Measurements from ENCODE around the gene DMRT3.
"Not testable (repeated sequence)": the region's sequence is repeated elsewhere in the genome, so short reads cannot be mapped to it uniquely, and the experiment has no call there.

DMRT3 gene

DNA sequence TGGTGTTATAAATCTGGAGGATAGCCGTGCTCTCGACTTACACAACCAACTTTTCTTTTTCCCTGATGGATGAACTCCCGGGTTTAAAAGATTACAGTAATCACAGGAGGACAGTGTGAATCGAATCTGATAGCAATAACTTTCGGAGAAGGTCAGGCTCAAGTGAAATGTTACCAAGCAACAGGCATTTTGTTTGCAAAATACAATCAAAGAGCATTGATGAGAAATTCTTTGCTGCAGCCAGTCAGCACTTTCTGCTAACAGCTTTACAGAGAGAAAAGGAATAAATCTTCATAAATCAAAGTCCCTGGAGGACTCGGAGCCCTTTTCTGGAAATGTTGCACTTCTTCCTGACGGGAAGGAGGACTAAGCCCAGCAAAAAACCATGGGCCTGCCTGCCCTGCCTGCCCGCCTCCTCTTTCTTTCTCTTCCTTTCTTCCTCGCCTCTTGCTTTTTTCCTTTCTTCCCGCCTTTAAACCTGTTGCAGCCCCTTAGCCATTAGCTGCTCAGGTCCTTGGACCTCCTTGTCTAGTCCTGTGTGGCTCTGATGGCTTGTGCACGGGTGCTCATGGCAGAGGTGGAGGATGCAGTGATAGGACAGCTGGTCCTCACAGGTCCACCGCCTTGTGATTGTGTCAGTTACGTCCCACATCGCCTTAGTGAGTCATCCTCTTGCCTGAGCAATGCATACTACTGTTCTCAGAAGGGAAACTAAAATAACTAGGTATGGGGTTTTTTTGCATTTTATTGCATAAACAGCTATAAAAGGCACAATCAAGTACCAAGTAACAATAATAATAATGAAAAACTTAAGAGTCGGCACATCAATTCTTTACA, 6.2 kb downstream of the DMRT3 start:
- H3K4me3 ChIP-seq (ENCODE audit: insufficient read length, low read depth), result no peak overlapping the region
- H3K9ac ChIP-seq (ENCODE audit: insufficient read length, low read depth), result no peak overlapping the region
- H3K4me1 ChIP-seq (ENCODE audit: insufficient read depth, insufficient read length), result no peaks in the 10 kb centered on the region
- H3K27me3 ChIP-seq (ENCODE audit: insufficient read depth, insufficient read length), result peaks cover 48% of the 10 kb centered on the region
- no peak for DNase-seq (ENCODE audit: low read depth, low spot score)
- no peak for TF ChIP-seq ZNF274 (IDR thresholded peaks at IDR 0.05; ENCODE audit: low read depth, low read length)
- TF ChIP-seq SUZ12 (IDR thresholded peaks at IDR 0.05; ENCODE audit: extremely low read depth, insufficient read depth, insufficient read length), result no peak
- TF ChIP-seq YY1 (IDR thresholded peaks at IDR 0.05; ENCODE audit: insufficient read depth, insufficient read length), result no peak
- peaks cover 4% of the 10 kb centered on the region; the same call in 1 of the 2 replicates for H3K9me3 ChIP-seq (ENCODE audit: insufficient read depth, low read length)
- H3K36me3 ChIP-seq (ENCODE audit: insufficient read depth, insufficient read length, low read length), result no peaks in the 10 kb centered on the region

DNA sequence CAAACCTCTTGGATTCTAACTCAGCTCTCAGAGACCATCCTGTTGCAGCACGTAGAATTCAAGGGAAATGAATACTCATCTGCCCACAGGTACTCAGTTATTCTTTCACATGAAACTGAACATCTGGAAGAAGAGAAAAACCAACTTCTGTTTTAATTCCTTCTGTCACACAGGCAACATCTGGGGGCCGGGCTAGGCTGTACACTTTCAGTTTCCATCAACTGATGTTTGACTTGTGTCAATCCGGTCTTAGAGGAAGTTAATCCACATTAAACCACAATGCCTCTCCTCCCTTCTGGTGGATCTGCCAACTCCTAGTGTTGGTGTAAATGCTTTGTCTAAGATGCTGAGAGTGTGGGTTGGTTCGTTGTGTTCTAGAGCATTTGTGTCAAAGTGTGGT, 17.6 kb downstream of the DMRT3 start:
- Histone ChIP-seq H3K36me3 (ENCODE audit: insufficient read depth, insufficient read length, low read length) (no peaks in the 10 kb centered on the region), H3K27me3 (ENCODE audit: insufficient read depth, insufficient read length) (no peaks in the 10 kb centered on the region), H3K4me1 (ENCODE audit: insufficient read depth, insufficient read length) (no peaks in the 10 kb centered on the region), H3K9me3 (ENCODE audit: insufficient read depth, low read length) (peaks cover 27% of the 10 kb centered on the region), H3K9ac (ENCODE audit: insufficient read length, low read depth) (no peak overlapping the region), H3K4me3 (ENCODE audit: insufficient read length, low read depth) (no peak overlapping the region)
- TF ChIP-seq YY1 (IDR thresholded peaks at IDR 0.05; ENCODE audit: insufficient read depth, insufficient read length) (no peak), ZNF274 (IDR thresholded peaks at IDR 0.05; ENCODE audit: low read depth, low read length) (no peak), SUZ12 (IDR thresholded peaks at IDR 0.05; ENCODE audit: extremely low read depth, insufficient read depth, insufficient read length) (no peak)
- DNase-seq (ENCODE audit: low read depth, low spot score), result no peak

DNA sequence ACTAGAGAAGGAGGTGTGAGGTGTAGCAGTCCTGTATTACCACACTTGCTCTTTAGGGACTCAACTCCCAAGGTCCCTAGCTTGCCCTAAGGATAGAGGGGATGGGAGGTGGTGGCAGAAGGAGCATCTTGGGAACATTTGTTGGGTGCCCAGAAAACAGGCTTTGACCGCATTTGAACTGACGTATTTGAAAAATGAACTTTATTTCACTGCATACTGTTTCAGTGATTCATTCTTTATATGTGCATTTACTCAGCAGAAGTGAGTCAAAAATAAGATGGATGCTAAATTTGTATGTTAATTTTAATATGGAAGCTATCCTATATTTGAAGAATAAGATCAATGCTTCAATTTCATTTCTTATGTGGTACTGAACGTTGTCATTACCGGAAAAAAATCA, 18.7 kb downstream of the DMRT3 start:
- no peaks in the 10 kb centered on the region for H3K36me3 ChIP-seq (ENCODE audit: insufficient read depth, insufficient read length, low read length)
- no peak for DNase-seq (ENCODE audit: low read depth, low spot score)

DNA sequence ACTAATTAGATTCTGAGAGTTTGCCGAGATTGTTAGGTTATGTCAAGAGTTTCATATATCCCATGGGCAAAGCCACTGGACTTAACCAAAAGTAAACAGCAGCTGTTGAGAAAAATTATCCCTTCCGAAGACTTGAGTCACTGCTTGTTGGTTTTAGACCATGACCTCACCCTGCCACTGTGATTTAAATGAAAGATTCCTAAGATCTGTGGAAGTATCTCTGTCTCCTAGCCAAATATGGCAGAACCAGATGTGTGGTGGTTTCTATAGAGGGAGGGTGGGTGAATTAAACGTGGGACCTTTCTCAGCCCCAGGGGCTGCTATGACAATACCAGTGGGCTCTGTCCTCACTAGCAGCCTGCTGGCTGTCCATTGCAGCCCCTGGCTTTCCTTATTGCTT, 19.3 kb downstream of the DMRT3 start:
- no peak for DNase-seq (ENCODE audit: low read depth, low spot score)

More for the DNA sequence above, 18.7 kb downstream of the DMRT3 start:
- Histone ChIP-seq H3K27me3 (ENCODE audit: insufficient read depth, insufficient read length) (no peaks in the 10 kb centered on the region), H3K9me3 (ENCODE audit: insufficient read depth, low read length) (peaks cover 36% of the 10 kb centered on the region), H3K4me1 (ENCODE audit: insufficient read depth, insufficient read length) (no peaks in the 10 kb centered on the region), H3K9ac (ENCODE audit: insufficient read length, low read depth) (no peak overlapping the region), H3K4me3 (ENCODE audit: insufficient read length, low read depth) (no peak overlapping the region)
- TF ChIP-seq YY1 (IDR thresholded peaks at IDR 0.05; ENCODE audit: insufficient read depth, insufficient read length) (no peak), ZNF274 (IDR thresholded peaks at IDR 0.05; ENCODE audit: low read depth, low read length) (no peak), SUZ12 (IDR thresholded peaks at IDR 0.05; ENCODE audit: extremely low read depth, insufficient read depth, insufficient read length) (no peak)

DNA sequence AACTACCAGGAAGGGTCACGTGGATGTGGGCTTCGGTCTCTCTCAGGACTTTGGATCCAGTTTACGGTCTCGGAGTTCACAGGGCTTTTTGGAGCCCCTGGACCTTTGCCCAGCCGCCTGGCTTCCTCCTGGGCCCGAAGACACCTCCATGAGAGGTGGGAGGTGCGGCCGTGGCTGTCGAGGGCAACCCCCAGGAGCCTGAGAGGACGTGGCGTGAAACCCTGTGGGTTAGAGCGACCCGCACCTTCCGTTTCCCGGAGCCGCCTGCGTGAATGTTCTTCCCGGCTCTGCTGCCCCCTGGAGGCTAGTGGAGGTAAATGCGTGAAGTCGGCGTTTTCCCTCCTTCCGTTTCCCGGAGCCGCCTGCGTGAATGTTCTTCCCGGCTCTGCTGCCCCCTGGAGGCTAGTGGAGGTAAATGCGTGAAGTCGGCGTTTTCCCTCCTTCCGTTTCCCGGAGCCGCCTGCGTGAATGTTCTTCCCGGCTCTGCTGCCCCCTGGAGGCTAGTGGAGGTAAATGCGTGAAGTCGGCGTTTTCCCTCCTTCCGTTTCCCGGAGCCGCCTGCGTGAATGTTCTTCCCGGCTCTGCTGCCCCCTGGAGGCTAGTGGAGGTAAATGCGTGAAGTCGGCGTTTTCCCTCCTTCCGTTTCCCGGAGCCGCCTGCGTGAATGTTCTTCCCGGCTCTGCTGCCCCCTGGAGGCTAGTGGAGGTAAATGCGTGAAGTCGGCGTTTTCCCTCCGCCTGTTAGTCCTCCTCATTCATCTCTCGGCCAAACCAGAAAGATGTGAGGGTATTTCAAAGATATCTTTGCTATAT, 22.1 kb downstream of the DMRT3 start:
- H3K27me3 ChIP-seq (ENCODE audit: insufficient read depth, insufficient read length); H3K4me3 ChIP-seq (ENCODE audit: insufficient read length, low read depth); H3K9ac ChIP-seq (ENCODE audit: insufficient read length, low read depth); DNase-seq (ENCODE audit: low read depth, low spot score); H3K36me3 ChIP-seq (ENCODE audit: insufficient read depth, insufficient read length, low read length); H3K4me1 ChIP-seq (ENCODE audit: insufficient read depth, insufficient read length): not testable (repeated sequence)
- H3K9me3 ChIP-seq (ENCODE audit: insufficient read depth, low read length), result peaks cover 49% of the 10 kb centered on the region

More for the DNA sequence above, 19.3 kb downstream of the DMRT3 start:
- TF ChIP-seq ZNF274 (IDR thresholded peaks at IDR 0.05; ENCODE audit: low read depth, low read length), result no peak
- no peaks in the 10 kb centered on the region for H3K4me1 ChIP-seq (ENCODE audit: insufficient read depth, insufficient read length)
- H3K27me3 ChIP-seq (ENCODE audit: insufficient read depth, insufficient read length), result no peaks in the 10 kb centered on the region
- no peaks in the 10 kb centered on the region for H3K36me3 ChIP-seq (ENCODE audit: insufficient read depth, insufficient read length, low read length)
- peaks cover 40% of the 10 kb centered on the region for H3K9me3 ChIP-seq (ENCODE audit: insufficient read depth, low read length)
- H3K9ac ChIP-seq (ENCODE audit: insufficient read length, low read depth), result no peak overlapping the region
- no peak overlapping the region for H3K4me3 ChIP-seq (ENCODE audit: insufficient read length, low read depth)

DNA sequence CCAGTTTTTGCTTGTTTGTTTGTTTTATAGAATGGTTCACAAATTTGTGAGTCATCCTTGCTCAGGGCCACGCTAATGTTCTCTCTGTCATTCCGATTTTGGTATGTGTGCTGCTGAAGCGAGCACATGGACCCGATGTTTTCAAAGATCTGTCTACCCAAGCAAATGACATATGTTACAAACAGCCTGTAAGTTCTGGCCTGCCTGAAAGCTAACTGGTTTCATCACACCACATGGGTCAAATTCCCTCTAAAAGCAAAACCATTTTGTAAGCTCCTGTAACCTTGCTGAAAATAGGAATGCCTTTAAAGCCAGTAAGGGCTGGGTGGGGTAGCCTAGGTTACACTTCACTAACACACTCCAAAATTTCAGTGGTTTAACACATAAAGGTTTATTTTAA, 25.4 kb downstream of the DMRT3 start:
- Histone ChIP-seq H3K4me1 (ENCODE audit: insufficient read depth, insufficient read length) (no peaks in the 10 kb centered on the region), H3K9ac (ENCODE audit: insufficient read length, low read depth) (no peak overlapping the region), H3K36me3 (ENCODE audit: insufficient read depth, insufficient read length, low read length) (no peaks in the 10 kb centered on the region), H3K27me3 (ENCODE audit: insufficient read depth, insufficient read length) (no peaks in the 10 kb centered on the region), H3K4me3 (ENCODE audit: insufficient read length, low read depth) (no peak overlapping the region), H3K9me3 (ENCODE audit: insufficient read depth, low read length) (peaks cover 45% of the 10 kb centered on the region)
- TF ChIP-seq SUZ12 (IDR thresholded peaks at IDR 0.05; ENCODE audit: extremely low read depth, insufficient read depth, insufficient read length) (no peak), YY1 (IDR thresholded peaks at IDR 0.05; ENCODE audit: insufficient read depth, insufficient read length) (no peak), ZNF274 (IDR thresholded peaks at IDR 0.05; ENCODE audit: low read depth, low read length) (no peak)
- DNase-seq (ENCODE audit: low read depth, low spot score), result no peak

DNA sequence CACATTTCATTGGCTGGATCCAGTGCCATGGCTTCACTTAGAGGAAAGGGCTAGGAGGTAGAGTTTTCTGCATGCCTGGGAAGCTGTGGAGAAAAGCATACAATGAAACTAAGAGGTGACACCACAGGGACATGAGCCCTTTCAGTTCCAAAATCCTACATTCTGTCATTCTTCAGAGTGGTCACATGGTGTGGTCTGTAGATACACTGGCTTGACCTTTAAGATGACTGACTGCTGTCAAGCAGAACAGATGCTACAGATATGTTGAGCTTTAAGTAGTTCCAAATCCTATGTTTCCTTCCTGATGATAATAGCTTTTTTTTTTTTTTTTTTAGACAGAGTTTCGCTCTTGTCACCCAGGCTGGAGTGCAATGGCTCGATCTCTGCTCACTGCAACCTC, 26.2 kb downstream of the DMRT3 start:
- H3K4me1 ChIP-seq (ENCODE audit: insufficient read depth, insufficient read length), result no peaks in the 10 kb centered on the region
- no peak overlapping the region for H3K9ac ChIP-seq (ENCODE audit: insufficient read length, low read depth)
- TF ChIP-seq SUZ12 (IDR thresholded peaks at IDR 0.05; ENCODE audit: extremely low read depth, insufficient read depth, insufficient read length) (no peak), ZNF274 (IDR thresholded peaks at IDR 0.05; ENCODE audit: low read depth, low read length) (no peak), YY1 (IDR thresholded peaks at IDR 0.05; ENCODE audit: insufficient read depth, insufficient read length) (no peak)
- H3K4me3 ChIP-seq (ENCODE audit: insufficient read length, low read depth), result no peak overlapping the region
- H3K27me3 ChIP-seq (ENCODE audit: insufficient read depth, insufficient read length), result no peaks in the 10 kb centered on the region
- peaks cover 40% of the 10 kb centered on the region for H3K9me3 ChIP-seq (ENCODE audit: insufficient read depth, low read length)
- H3K36me3 ChIP-seq (ENCODE audit: insufficient read depth, insufficient read length, low read length), result no peaks in the 10 kb centered on the region
- no peak for DNase-seq (ENCODE audit: low read depth, low spot score)
